Measurements from ENCODE around the gene TMEM247.

GRCh38 chr2:46445556-46445955 is 33.8 kb upstream of the TMEM247 start:
- TF ChIP-seq CTCF (IDR thresholded peaks at IDR 0.05; ENCODE audit: insufficient read depth, low read depth, low read length) = no peak
- no peak for TF ChIP-seq EZH2 (IDR thresholded peaks at IDR 0.05; ENCODE audit: insufficient read depth, low read length)

Data from astrocyte (in vitro differentiated cells and primary cell).